Osteoblast (primary cell): ENCODE results near the gene KCNMB1. TPM values are rescaled to one million over a fixed set of nuclear protein-coding genes. Genes with fewer than 3 reads are reported as not detected.

Experiments
- DNase-seq: peaks from one replicate; pipeline ENCODE4 v3.0.0; 2011; ENCODE audit warnings: low spot score, mixed read lengths; ENCODE audit not compliant: insufficient read length; ENCODE audit errors: missing footprints
- H2AFZ ChIP-seq: 2 replicates; pipeline ENCODE4 v1.6.0; 2011; ENCODE audit warnings: mild to moderate bottlenecking, low read length
- H3K27ac ChIP-seq: 2 replicates; pipeline ENCODE4 v1.5.1; 2011; ENCODE audit warnings: mild to moderate bottlenecking, low read depth, low read length, moderate library complexity
- H3K27me3 ChIP-seq: 2 replicates; pipeline ENCODE4 v1.6.0; 2012; ENCODE audit warnings: mild to moderate bottlenecking, control low read depth, inconsistent platforms, low read length, moderate library complexity; ENCODE audit not compliant: insufficient read depth
- H3K36me3 ChIP-seq: 2 replicates; pipeline ENCODE4 v1.5.1; 2011; ENCODE audit warnings: mild to moderate bottlenecking, low read length, control low read depth, moderate library complexity; ENCODE audit not compliant: insufficient read depth
- H3K4me1 ChIP-seq: 2 replicates; pipeline ENCODE4 v1.5.1; 2011; ENCODE audit warnings: mild to moderate bottlenecking, low read length, control low read depth, moderate library complexity; ENCODE audit not compliant: insufficient read depth
- H3K4me2 ChIP-seq: 2 replicates; pipeline ENCODE4 v1.6.0; 2011; ENCODE audit warnings: mild to moderate bottlenecking, low read length; ENCODE audit not compliant: insufficient read depth
- H3K4me3 ChIP-seq: fragments of 200-600 bp; sonication (generic); 3 replicates; pipeline ENCODE4 v1.5.1; 2012; ENCODE audit warnings: mild to moderate bottlenecking, low read length, inconsistent platforms; ENCODE audit not compliant: insufficient read depth
- H3K79me2 ChIP-seq: 2 replicates; pipeline ENCODE4 v1.6.0; 2012; ENCODE audit warnings: mild to moderate bottlenecking, low read length, control low read depth, inconsistent platforms; ENCODE audit not compliant: insufficient read depth
- H3K9me3 ChIP-seq: 2 replicates; pipeline ENCODE4 v1.5.1; 2011; ENCODE audit warnings: low read depth, low read length, control low read depth
- H4K20me1 ChIP-seq: 2 replicates; pipeline ENCODE4 v1.6.0; 2012; ENCODE audit warnings: mild to moderate bottlenecking, low read length, control low read depth; ENCODE audit not compliant: insufficient read depth
- CTCF ChIP-seq: IDR thresholded peaks from 2 replicates; pipeline ENCODE4 v1.5.1; 2011; ENCODE audit warnings: mild to moderate bottlenecking, low read depth, low read length, moderate library complexity; ENCODE audit errors: extremely low read depth
- total RNA-seq: library from RNA; depleted of rRNA; stranded (reverse); fragments of >200 nt; gene quantifications from 2 replicates; pipeline ENCODE4 v1.2.3, GENCODE V29; 2012

KCNMB1 gene
- total RNA-seq, 1 donor, result under 0.01 TPM

DNA sequence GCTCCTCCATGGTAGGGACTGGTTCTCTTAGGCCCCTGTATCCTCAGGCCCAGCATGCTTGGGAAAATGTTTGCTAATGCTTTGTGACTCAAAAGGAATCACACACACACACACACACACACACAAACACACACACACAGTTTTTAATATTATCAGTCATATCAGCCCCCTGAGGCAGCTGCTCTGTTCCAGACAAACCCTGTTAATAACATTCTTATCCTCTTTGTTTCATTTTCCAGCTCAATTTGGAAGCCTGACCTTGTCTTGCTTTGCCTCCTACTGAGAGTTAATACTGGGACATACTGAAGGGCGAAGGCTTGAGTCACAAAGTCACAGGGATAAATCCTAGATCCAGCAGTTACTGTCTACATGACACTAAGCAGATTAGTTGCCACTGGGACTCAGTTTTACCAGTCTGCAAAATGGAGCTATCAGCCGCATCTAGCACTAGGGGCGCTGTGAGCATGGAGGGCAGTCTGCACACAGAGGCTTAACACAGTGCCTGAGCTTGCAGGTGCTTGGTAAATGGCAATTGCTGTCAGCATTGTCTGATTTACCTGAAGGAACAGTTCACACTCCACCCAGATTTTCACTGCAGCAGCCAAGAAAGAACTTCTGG is 37.1 kb upstream of the KCNMB1 start:
- H3K27ac ChIP-seq, result no peak overlapping the region
- H3K9me3 ChIP-seq, result no peaks in the 10 kb centered on the region
- no peak for DNase-seq
- H3K4me1 ChIP-seq, result no peaks in the 10 kb centered on the region
- no peaks in the 10 kb centered on the region for H3K36me3 ChIP-seq
- no peak for TF ChIP-seq CTCF
- H3K27me3 ChIP-seq, result peaks cover 39% of the 10 kb centered on the region
- H3K79me2 ChIP-seq, result no peaks in the 10 kb centered on the region
- H3K4me3 ChIP-seq, result no peak overlapping the region
- no peaks in the 10 kb centered on the region for H4K20me1 ChIP-seq
- no peak overlapping the region for H3K4me2 ChIP-seq
- no peak overlapping the region for H2AFZ ChIP-seq

GRCh38 chr5:170425731-170426130 is 36.6 kb upstream of the KCNMB1 start:
- no peaks in the 10 kb centered on the region for H3K36me3 ChIP-seq
- TF ChIP-seq CTCF, result no peak
- no peak overlapping the region for H3K27ac ChIP-seq
- no peaks in the 10 kb centered on the region for H3K9me3 ChIP-seq
- no peaks in the 10 kb centered on the region for H3K79me2 ChIP-seq
- no peak overlapping the region for H3K4me2 ChIP-seq
- H3K4me3 ChIP-seq, result no peak overlapping the region
- peaks cover 37% of the 10 kb centered on the region for H3K27me3 ChIP-seq
- no peaks in the 10 kb centered on the region for H4K20me1 ChIP-seq
- H3K4me1 ChIP-seq, result no peaks in the 10 kb centered on the region
- H2AFZ ChIP-seq, result no peak overlapping the region
- no peak for DNase-seq

DNA sequence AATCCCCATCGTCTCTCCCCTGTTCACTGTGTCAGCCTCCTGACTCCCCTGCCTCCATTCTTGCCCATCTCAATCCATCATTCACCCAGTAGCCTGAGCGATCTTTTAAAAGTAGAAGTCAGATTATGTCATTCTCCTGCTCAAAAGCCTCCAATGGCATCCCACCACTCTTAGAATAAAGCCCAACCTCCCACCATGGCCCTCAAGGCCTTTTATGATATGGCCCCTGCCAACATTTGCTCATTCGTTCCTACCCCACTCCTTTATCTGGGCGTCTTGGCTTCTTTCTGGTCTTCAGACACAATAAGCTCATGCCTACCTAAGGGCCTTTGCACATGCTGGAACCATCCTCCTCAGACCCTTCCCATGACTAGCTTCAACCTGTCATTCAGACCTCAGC is 35.5 kb upstream of the KCNMB1 start:
- no peaks in the 10 kb centered on the region for H4K20me1 ChIP-seq
- no peaks in the 10 kb centered on the region for H3K79me2 ChIP-seq
- TF ChIP-seq CTCF, result no peak
- H3K27ac ChIP-seq, result no peak overlapping the region
- H3K9me3 ChIP-seq, result no peaks in the 10 kb centered on the region
- no peak for DNase-seq
- H3K4me3 ChIP-seq, result no peak overlapping the region
- no peaks in the 10 kb centered on the region for H3K4me1 ChIP-seq
- H2AFZ ChIP-seq, result no peak overlapping the region
- no peak overlapping the region for H3K4me2 ChIP-seq
- peaks cover 28% of the 10 kb centered on the region for H3K27me3 ChIP-seq
- H3K36me3 ChIP-seq, result no peaks in the 10 kb centered on the region

GRCh38 chr5:170423692-170424091 is 34.5 kb upstream of the KCNMB1 start:
- no peak overlapping the region for H3K4me2 ChIP-seq
- no peaks in the 10 kb centered on the region for H3K79me2 ChIP-seq
- DNase-seq, result no peak
- no peaks in the 10 kb centered on the region for H3K4me1 ChIP-seq
- H3K9me3 ChIP-seq, result no peaks in the 10 kb centered on the region
- H3K36me3 ChIP-seq, result no peaks in the 10 kb centered on the region
- peaks cover 32% of the 10 kb centered on the region for H3K27me3 ChIP-seq
- H4K20me1 ChIP-seq, result no peaks in the 10 kb centered on the region
- no peak overlapping the region for H2AFZ ChIP-seq
- no peak overlapping the region for H3K27ac ChIP-seq
- TF ChIP-seq CTCF, result no peak
- no peak overlapping the region for H3K4me3 ChIP-seq
